ENCODE data around the gene ZNF436. TPM values are rescaled to one million over a fixed set of nuclear protein-coding genes. Genes with fewer than 3 reads are reported as not detected.

Gene ZNF436
- total and polyA plus RNA-seq, 2 of the 13 experiments (the other 11 are each of a cell fraction or from before 2014, with no cell fraction given): 4.3 to 9.9 TPM

GRCh38 chr1:23376890-23377811, 7.5 kb upstream of the ZNF436 start (continued):
- TF ChIP-seq ZBTB40 (IDR thresholded peaks at IDR 0.05) (no peak), ZBTB40 (CRISPR knock-in tag; IDR thresholded peaks at IDR 0.05) (no peak), ZIK1 (CRISPR knock-in tag; IDR thresholded peaks at IDR 0.05; ENCODE audit: borderline replicate concordance, low read depth) (no peak), MATR3 (CRISPR knock-in tag; IDR thresholded peaks at IDR 0.05) (no peak), ZBTB37 (CRISPR knock-in tag; IDR thresholded peaks at IDR 0.05) (no peak), NFIC (IDR thresholded peaks at IDR 0.05; ENCODE audit: low read length) (no peak), PRPF4 (IDR thresholded peaks at IDR 0.05; ENCODE audit: low read depth, low read length, poor library complexity, severe bottlenecking) (no peak), TFDP1 (CRISPR knock-in tag; IDR thresholded peaks at IDR 0.05; ENCODE audit: borderline replicate concordance) (no peak; the same call in 1 of the 2 replicates), ZNF567 (CRISPR knock-in tag; IDR thresholded peaks at IDR 0.05; ENCODE audit: borderline replicate concordance) (no peak), CREB3 (CRISPR knock-in tag; IDR thresholded peaks at IDR 0.05) (no peak), HNF4G (IDR thresholded peaks at IDR 0.05; ENCODE audit: borderline replicate concordance, low read depth, low read length) (no peak), HNF4G (CRISPR knock-in tag; IDR thresholded peaks at IDR 0.05; ENCODE audit: borderline replicate concordance, low read depth) (no peak), ELF4 (CRISPR knock-in tag; IDR thresholded peaks at IDR 0.05; ENCODE audit: borderline replicate concordance) (no peak), ZNF891 (CRISPR knock-in tag; IDR thresholded peaks at IDR 0.05) (no peak)

All from HepG2 (cell line).